Muscle of leg (tissue), 11 donors: ENCODE results near the gene BARHL1. TPM values are rescaled to one million over a fixed set of nuclear protein-coding genes. Genes with fewer than 3 reads are reported as not detected.

Experiments used
- DNase-seq: peaks from one replicate; pipeline ENCODE4 v3.0.0; 2013
- H3K27ac ChIP-seq: one replicate; pipeline ENCODE4 v1.5.1; 2013; ENCODE audit warnings: mild to moderate bottlenecking, low read length, control low read depth
- H3K27me3 ChIP-seq: one replicate; pipeline ENCODE4 v1.6.1; 2013; ENCODE audit warnings: low read length; ENCODE audit not compliant: control insufficient read depth, insufficient read depth
- H3K36me3 ChIP-seq: one replicate; pipeline ENCODE4 v1.6.1; 2013; ENCODE audit warnings: low read length; ENCODE audit not compliant: control insufficient read depth, insufficient read depth
- H3K4me1 ChIP-seq: one replicate; pipeline ENCODE4 v1.6.1; 2013; ENCODE audit warnings: low read length; ENCODE audit not compliant: control insufficient read depth, insufficient read depth
- H3K4me3 ChIP-seq: one replicate; pipeline ENCODE4 v1.5.1; 2013; ENCODE audit warnings: low read length, control low read depth
- H3K9me3 ChIP-seq: replicated peaks from 2 replicates; pipeline ENCODE4 v1.6.1; 2013; ENCODE audit warnings: low read depth, low read length; ENCODE audit not compliant: control insufficient read depth
- WGBS: methylation state at CpG from one replicate; pipeline ENCODE4 v1.1.5; 2013; ENCODE audit warnings: missing lambda C conversion rate; ENCODE audit not compliant: insufficient coverage; 5-methylcytosine and 5-hydroxymethylcytosine counted together
- polyA plus RNA-seq, 8 donors: library from polyadenylated mRNA; unstranded; fragments of 120-200 nt; gene quantifications; one replicate each; pipeline versions ENCODE4 v1.2.1 to v1.2.3, GENCODE V29; 2013; ENCODE audit warnings: inconsistent platforms in 1 of 8, low replicate concordance in 1 of 8; ENCODE audit not compliant: insufficient read length in 8 of 8, insufficient read depth in 1 of 8
- total RNA-seq: library from RNA; stranded (reverse); fragments of 120-200 nt; gene quantifications from one replicate; pipeline ENCODE4 v1.2.4, GENCODE V29; 2013

Gene BARHL1
- total and polyA plus RNA-seq, 9 donors: not detected

DNA sequence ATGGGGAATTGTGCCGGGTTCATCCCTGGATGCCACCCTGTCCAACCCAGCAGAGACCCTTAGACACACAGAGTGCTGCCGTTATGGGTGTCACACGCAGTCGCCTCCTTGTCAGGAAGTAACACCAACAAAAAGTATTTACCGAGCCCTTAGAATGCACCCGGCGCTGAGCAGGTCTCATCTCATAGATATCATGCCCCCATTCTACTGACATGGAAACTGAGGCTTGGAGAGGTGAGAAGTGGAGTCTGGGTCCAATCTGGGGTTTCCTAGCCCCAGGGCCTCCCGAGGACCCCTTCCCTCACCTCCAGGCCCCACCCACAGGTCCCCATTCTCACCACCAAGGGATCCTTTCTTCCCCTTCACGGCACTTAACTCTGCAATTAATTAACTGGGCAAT is 36.8 kb upstream of the BARHL1 start:
- H3K27me3 ChIP-seq: peaks cover 9% of the 10 kb centered on the region
- WGBS: 64% methylated on average over 5 of the region's 9 CpGs
- no peak for DNase-seq

GRCh38 chr9:132546148-132547051 is 36.0 kb upstream of the BARHL1 start:
- WGBS: 0% methylated on average over 20 of the region's 27 CpGs
- DNase-seq: peak; percentile 59
- H3K4me3 ChIP-seq: no peak overlapping the region

More for the DNA sequence above, 36.8 kb upstream of the BARHL1 start:
- Histone ChIP-seq H3K27ac (no peak overlapping the region), H3K4me1 (peaks cover 12% of the 10 kb centered on the region), H3K4me3 (no peak overlapping the region), H3K9me3 (no peaks in the 10 kb centered on the region), H3K36me3 (no peaks in the 10 kb centered on the region)

DNA sequence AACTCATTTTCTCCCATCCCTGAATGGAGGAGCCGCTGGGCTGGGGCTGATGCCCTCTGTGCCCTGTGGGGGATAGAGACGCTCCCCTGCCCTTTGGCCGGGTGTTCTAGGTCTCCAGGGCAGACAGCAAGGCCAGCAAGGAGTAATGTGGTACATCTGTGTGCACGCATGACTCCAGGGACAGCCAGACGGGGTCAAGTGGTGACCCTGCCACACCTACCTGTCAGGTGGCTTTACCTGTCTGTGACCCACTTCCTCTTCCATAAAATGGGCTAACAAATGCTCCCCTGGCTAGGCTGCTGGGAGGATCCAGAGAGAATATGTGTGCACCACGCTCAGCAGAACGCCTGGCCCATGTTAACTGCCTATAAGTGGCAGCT is 35.4 kb upstream of the BARHL1 start:
- Histone ChIP-seq H3K27me3 (peaks cover 15% of the 10 kb centered on the region), H3K9me3 (no peaks in the 10 kb centered on the region), H3K4me1 (peaks cover 12% of the 10 kb centered on the region), H3K36me3 (no peaks in the 10 kb centered on the region), H3K27ac (no peak overlapping the region), H3K4me3 (no peak overlapping the region)
- WGBS: 51% methylated on average over 5 of the region's 7 CpGs
- no peak for DNase-seq

More at GRCh38 chr9:132546148-132547051, 36.0 kb upstream of the BARHL1 start:
- no peak overlapping the region for H3K27ac ChIP-seq
- H3K27me3 ChIP-seq: peaks cover 9% of the 10 kb centered on the region
- H3K9me3 ChIP-seq: no peaks in the 10 kb centered on the region
- peaks cover 12% of the 10 kb centered on the region for H3K4me1 ChIP-seq
- no peaks in the 10 kb centered on the region for H3K36me3 ChIP-seq

DNA sequence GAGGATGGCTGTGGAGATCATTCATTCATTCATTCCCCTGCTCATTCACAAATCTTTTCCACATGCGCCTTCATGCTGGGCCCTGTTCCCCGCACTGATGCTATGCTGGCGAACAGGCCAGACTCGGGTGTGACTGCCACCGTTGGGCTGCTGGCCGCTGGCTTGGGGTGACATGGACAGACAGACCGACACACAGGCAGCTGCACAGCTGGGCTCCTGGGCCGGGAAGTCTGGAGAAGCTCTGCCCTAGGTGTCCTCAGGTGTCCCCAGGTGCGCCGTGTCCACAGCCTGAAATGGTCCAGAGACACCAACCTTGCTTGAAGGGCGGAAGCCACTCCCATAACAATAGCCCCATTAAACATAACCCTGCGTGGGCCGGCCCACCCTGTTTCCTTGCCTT is 35.0 kb upstream of the BARHL1 start:
- Histone ChIP-seq H3K9me3 (no peaks in the 10 kb centered on the region), H3K27ac (no peak overlapping the region), H3K27me3 (peaks cover 15% of the 10 kb centered on the region), H3K4me1 (peaks cover 12% of the 10 kb centered on the region), H3K36me3 (no peaks in the 10 kb centered on the region), H3K4me3 (no peak overlapping the region)
- WGBS: 83% methylated on average over 13 of the region's 13 CpGs
- no peak for DNase-seq

- Histone ChIP-seq H3K9me3 (peaks cover 3% of the 10 kb centered on the region), H3K27me3 (peaks cover 18% of the 10 kb centered on the region), H3K36me3 (no peaks in the 10 kb centered on the region), H3K4me1 (peaks cover 12% of the 10 kb centered on the region), H3K4me3 (no peak overlapping the region), H3K27ac (no peak overlapping the region)
- DNase-seq: no peak
- WGBS: 66% methylated on average over 8 of the region's 21 CpGs
These were observed 34.3 kb upstream of the BARHL1 start for GRCh38 chr9:132547976-132548730.

- 50% methylated on average over 5 of the region's 17 CpGs for WGBS
- H3K27ac ChIP-seq: no peak overlapping the region
These were observed 33.4 kb upstream of the BARHL1 start for GRCh38 chr9:132548751-132549640.

DNA sequence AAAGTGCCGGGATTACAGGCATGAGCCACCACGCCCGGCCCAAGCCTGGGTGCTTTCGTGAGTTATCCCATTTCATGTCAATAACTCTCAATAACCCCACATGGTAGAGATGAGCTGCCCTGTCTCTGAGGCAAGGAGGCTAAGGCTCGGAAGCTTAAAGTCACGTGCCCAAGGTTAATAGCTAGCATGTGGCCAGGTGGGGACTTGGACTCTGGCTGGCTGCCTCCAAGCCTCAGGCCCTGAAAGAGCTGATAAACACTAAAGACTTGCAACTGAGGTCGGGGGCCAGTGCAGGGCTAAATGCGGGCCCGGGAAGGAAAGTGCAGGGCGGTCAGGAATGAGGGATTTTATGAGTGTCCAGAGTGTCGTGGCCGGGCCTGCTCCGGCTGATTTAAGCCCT is 30.9 kb upstream of the BARHL1 start:
- no peak overlapping the region for H3K4me3 ChIP-seq
- WGBS: 42% methylated on average over 6 of the region's 13 CpGs
- peaks cover 3% of the 10 kb centered on the region for H3K9me3 ChIP-seq
- no peak for DNase-seq
- no peak overlapping the region for H3K27ac ChIP-seq
- no peaks in the 10 kb centered on the region for H3K36me3 ChIP-seq
- peaks cover 4% of the 10 kb centered on the region for H3K4me1 ChIP-seq
- peaks cover 39% of the 10 kb centered on the region for H3K27me3 ChIP-seq

More at GRCh38 chr9:132548751-132549640, 33.4 kb upstream of the BARHL1 start:
- no peak overlapping the region for H3K4me3 ChIP-seq
- peaks cover 24% of the 10 kb centered on the region for H3K27me3 ChIP-seq
- no peak for DNase-seq
- peaks cover 12% of the 10 kb centered on the region for H3K4me1 ChIP-seq
- H3K9me3 ChIP-seq: peaks cover 3% of the 10 kb centered on the region
- no peaks in the 10 kb centered on the region for H3K36me3 ChIP-seq

DNA sequence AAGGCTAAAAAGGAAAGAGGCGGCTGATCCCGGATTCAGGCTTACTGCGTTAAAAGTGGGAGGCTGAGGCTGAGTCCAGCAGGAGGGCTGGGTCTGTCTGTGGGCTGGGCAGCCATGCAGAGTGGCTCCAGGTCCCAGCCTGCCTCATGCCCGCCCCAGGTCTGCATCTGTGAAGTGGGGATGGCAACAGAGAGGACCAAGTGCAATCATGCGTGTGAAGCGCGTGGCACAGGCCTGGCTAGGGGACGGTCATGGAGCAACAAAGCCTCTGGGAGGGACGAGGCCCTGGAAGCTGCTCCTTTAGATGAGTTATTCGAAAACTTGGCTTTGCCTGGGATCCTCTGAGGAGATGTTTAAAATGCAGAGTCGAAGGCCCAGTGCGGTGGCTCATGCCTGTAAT is 30.4 kb upstream of the BARHL1 start:
- Histone ChIP-seq H3K36me3 (no peaks in the 10 kb centered on the region), H3K4me3 (no peak overlapping the region), H3K27me3 (peaks cover 42% of the 10 kb centered on the region), H3K4me1 (no peaks in the 10 kb centered on the region), H3K9me3 (peaks cover 3% of the 10 kb centered on the region), H3K27ac (no peak overlapping the region)
- no peak for DNase-seq
- 67% methylated on average over 12 of the region's 12 CpGs for WGBS

DNA sequence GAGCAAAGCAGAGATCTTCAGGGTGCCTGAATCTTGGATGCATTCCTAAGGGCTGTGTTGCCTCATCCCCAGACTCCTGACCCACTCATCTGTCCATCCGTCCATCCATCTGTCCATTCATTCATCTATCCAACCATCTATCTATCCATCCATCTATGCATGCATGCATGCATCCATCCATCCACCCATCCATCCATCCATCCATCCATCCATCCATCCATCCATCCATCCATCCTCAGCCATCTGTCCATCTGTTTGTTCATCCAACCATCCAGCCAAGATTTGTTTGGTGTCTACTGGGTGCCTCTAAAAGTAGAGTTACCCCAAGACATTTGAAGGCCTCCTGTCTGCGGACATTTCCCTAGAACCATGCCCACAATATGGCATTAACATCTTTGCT is 27.7 kb upstream of the BARHL1 start:
- peaks cover 51% of the 10 kb centered on the region for H3K27me3 ChIP-seq

More for the DNA sequence above, 27.7 kb upstream of the BARHL1 start:
- Histone ChIP-seq H3K9me3 (peaks cover 3% of the 10 kb centered on the region), H3K4me1 (no peaks in the 10 kb centered on the region), H3K27ac (no peak overlapping the region), H3K4me3 (no peak overlapping the region), H3K36me3 (no peaks in the 10 kb centered on the region)
- 83% methylated on average over 2 of the region's 2 CpGs for WGBS
- DNase-seq: no peak
